Forelimb muscle (tissue), 1 donor: ENCODE results near the gene CPNE5. TPM values are rescaled to one million over a fixed set of nuclear protein-coding genes. Genes with fewer than 3 reads are reported as not detected.

Experiments
- DNase-seq: peaks from one replicate; pipeline ENCODE4 v3.0.0-alpha.2; 2013; ENCODE audit warnings: low read depth
- polyA plus RNA-seq: library from polyadenylated mRNA; unstranded; fragments of 120-200 nt; gene quantifications from one replicate; pipeline ENCODE4 v1.2.1, GENCODE V29; 2013; ENCODE audit not compliant: insufficient read length

Gene CPNE5
- polyA plus RNA-seq, 1 donor, result 17.6 TPM

DNA sequence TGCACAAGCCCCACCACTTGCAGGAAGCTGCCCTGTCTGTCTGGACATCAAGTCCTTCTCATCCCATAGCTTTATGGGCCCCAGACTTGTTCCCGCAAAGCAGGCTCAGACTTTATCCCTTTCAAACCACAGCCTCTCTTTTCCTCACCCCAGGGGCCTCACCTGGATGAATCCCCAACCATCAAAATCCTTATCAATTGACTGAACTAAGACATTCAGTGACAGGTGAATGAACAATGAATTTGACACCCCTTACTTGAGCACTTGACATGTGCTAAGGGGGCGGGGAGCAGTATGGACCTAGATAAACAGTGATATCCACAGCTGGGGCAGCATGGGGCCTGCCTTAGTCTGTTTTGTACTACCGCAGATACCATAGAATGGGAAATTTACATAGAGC is 136.6 kb downstream of the CPNE5 start:
- DNase-seq, result no peak

DNA sequence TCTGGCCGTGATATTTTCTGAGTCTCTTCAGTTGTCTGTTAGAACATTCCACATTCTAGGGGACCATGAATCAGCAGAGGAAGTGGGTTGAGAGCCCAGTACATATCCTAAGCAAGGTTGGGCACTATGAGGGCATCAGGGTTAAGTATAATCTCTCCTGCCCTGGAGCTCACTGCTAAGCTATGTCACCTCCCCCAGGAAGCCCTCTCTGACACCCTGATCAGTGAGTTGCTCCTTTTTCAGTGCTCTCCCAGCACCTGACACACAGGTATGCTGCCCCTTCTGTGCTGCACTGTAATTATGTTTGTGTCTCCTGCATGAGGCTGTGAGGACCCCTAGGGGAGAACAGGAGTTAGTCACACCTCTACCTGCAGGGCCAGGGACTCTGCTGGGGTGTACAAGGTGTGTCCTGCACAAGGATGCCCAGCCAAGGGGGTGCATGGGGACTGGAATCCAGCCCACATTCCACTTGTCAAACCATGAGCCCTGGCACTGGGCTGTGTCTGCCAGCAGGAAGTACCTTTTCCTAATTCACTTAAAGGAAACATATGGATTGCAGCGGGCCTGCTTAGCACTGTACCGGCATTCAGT is 137.7 kb downstream of the CPNE5 start:
- no peak for DNase-seq

DNA sequence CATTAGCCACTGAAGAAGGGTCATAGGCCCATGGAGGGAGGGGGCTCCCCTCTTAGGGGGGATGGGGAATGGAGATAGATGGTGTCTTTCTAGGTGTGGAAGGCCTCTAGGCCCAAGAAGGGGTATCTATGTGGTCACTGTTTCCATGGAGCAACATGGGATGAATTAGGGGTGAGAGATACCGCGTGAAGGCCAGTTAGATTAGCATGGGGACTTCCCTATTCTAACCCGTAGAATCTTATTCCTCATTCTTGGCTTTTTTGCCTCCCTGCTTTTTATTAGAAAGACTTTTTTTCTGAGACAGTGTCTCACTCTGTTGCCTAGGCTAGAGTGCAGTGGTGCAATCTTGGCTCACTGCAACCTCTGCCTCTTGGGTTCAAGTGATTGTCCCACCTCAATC is 138.4 kb downstream of the CPNE5 start:
- no peak for DNase-seq

DNA sequence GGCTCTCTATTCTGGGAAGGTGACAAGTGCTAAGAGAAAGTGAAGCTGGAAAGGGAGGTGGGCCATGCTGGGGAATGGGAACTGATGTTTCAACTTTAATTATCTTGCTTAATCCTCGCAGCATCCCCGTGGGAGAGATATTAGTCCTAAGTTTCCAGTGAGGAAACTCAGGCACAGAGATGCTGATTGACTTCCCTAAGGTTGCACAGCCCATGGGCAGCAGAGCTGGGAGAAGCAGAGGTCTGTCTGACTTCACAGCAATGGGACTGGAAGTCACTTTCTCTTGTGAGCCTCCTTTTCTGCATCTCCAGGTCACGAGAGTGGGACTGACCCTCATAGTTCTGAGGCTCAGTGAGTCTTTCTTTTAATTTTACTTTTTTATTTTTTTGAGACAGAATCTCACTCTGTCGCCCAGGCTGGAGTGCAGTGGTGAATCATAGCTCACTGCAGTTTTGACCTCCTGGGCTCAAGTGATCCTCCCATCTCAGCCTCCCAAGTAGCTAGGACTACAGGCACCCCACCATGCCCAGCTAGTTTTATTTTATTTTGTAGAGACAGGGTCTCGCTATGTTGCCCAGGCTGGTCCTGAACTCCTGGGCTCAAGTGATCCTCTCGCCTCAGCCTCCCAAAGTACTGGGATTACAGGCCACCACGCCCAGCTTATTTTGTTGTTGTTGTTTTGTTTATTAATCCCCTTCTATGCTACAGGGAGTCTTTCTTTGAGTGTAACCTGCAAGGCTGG is 139.0 kb downstream of the CPNE5 start:
- no peak for DNase-seq

DNA sequence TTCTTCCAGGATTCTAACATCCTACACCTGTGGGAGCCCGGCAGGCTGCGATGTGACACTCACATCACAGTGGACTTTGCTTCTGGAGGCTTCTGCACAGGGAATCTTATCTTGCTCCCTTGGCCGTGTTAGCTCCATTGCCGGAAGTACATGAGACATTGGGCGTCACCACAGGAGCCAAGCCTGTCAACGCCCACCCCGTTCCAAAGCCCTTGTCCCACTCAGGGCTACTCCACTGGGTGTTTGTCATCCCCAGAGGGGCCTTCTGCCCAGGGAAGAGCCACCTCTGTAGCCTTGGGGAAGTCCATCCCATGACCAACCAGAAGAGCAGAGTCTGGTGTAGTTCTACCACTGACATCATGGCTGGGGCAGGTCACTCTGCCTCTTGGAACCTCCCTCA is 139.9 kb downstream of the CPNE5 start:
- DNase-seq, result no peak

DNA sequence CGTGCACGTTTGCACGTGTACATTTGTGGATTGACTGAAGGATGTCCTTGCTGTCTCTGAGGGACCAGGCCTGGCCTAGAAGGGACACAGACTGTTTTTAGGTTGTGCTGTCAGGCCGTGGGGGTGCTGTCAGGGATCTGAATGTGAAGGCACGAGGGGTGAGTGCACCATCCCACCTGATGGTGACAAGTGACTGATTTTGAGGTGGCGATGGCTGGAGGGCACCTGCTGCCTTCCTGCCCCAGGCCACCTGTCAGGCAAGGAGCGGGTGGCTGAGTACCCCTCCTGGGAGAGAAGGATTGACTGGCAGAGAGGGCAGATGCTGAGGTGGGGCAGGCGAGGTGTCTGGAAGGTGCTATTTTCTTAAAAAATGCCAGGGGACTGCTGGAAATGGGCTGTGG is 140.4 kb downstream of the CPNE5 start:
- DNase-seq, result no peak

DNA sequence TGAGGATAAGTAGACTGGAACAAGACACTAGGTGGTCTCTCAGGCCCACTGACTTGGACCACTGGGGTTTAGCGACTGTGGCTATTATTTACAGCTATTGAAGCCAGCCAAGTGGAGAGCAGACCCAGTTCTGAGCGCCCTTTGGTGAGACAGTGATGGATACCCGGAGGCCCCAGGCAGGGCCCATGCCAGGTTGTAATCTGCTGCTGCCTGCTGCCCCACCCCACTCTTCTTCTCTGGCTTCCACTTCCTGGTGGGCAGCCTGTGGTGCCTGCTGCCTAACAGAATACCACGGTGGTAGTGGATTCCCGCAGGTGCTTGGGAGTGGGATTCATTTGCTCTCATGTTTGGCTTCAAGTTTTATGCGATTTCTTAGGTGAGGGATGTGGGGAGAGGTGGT is 141.0 kb downstream of the CPNE5 start:
- no peak for DNase-seq

DNA sequence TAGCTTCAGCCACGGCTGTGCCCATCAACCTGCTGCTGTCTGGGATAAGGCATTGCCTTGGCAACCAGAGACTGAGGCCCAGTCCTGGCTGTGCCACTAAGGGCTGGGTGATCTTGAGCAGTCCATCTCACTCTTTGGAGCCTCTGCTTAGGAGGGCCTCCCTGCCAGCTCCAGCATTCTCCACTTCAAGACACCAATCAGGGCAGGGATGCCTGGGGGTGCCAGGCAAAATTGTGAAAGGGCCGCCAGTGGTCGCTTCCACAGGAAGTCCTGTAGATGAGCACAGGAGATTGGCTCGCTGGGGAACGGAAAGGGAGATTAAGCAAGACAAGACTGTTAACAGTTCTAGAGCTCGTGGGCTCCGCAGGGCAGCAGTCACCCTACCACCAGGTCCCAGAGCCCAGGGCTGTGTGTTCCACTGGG is 141.8 kb downstream of the CPNE5 start, which contains the start of gene RAB44:
RAB44 (plus strand) TSS at position 346 of the 423 bp plus-strand sequence. CDS start 6,410 bp downstream, outside the sequence.
- DNase-seq, result no peak

DNA sequence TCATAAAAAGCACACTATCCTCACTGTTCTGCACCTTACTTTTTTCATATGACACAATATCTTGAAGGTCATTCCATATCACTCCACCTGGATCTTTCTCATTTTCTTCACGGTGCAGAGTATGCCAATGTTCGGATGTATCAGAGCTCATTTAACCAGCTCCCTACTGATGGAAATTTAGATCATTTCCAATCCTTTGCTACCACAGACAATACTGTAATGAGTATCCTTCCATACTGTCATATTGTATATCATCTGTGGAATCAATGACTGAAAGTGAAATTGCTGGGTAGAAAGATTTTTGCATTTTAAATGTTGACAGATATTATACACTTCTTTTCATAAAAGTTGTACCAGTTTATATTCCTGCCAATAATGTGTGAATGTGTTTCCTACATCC is 143.8 kb downstream of the CPNE5 start:
- DNase-seq, result no peak

DNA sequence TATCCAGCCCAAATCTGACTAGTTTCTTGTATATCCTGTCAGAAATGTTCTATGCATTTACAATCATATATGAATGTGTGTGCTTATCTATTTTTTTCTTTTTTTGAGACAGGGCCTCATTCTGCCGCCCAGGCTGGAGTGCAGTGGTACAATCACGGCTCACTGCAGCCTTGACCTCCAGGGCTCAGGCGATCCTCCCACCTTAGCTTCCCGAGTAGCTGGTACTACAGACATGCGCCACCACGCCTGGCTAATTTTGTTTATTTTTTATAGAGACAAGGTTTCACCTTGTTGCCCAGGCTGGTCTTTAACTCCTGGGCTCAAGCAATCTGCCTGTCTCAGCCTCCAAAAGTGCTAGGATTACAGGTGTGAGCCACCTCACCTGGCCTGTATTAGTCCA is 144.6 kb downstream of the CPNE5 start:
- DNase-seq, result no peak

DNA sequence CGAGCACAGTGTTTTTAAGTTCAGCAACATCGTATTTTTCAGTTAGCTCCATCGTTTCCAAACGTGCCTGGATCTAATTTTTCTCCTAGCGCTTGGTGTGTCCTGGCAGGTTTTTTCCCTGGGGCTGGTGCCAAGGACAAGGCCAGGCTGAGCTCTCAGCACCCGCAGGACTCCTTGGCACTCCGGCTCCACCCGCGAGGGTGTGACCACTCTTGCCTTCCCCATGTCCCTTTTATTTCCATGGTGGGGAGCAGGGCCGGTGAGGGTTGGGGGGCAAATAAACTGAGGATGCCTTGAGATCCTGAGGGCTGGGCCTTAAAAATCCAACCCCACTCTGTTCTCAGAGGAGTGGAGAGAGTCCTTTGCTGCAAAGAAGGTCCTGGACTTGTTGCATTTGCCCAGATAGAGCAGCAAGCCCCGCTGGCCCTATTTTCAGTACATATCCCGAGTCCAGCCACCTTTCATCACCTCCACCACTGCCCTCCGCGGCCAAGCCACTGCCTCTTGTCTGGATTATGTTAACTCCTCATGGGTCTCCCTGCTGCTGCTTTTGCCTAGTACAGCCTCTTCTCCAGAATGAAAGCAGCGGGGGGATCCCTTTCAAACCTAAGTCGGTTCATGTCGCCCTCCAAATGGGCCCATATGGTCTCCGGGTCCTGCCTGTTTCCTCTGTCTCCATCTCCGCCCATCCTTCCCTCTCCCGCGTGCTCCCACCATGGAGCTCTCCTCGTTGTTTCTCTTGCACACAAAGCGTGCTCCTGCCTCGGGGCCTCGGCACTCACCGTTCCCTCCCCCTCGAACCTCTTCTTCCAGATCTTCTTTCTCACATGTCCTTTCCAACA is 146.2 kb downstream of the CPNE5 start:
- DNase-seq, result no peak

DNA sequence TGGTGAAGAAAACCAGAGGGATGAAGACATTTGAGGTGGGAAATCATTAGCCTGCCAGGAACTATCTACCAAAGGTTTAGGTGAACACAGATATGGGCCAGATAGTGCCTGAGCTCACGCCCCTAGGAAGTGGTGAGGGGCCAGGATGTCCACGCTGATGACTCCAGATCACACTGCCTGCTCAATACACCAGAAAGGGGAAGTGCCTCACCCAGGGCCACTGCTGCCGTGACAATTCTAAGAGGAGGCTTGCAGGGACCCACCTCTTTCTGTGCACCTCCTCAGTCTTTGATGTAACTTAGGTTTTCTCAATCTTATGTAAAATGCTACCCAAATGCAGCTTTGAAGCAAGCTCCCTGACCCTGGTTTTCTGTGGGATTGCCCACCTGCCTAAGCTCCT is 147.0 kb downstream of the CPNE5 start:
- no peak for DNase-seq

DNA sequence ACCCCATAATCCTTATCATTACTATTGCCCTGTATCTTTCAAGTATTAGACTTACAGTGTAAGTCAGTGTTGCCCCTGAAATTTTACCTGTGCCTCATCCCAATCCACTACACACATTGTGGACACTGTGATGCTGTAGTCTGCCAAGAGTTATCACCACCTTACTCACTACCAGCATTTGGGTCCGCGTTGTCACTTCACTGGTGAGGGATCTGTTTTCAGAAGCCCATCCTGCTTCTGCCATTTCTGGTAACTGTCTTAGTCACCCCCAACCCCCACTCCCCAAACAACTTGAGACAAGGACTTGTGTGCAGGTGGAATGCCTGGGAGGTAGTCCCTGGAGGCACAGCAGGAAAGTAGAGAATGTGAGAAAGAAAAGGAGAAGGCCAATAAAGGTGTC is 147.6 kb downstream of the CPNE5 start:
- DNase-seq, result no peak

DNA sequence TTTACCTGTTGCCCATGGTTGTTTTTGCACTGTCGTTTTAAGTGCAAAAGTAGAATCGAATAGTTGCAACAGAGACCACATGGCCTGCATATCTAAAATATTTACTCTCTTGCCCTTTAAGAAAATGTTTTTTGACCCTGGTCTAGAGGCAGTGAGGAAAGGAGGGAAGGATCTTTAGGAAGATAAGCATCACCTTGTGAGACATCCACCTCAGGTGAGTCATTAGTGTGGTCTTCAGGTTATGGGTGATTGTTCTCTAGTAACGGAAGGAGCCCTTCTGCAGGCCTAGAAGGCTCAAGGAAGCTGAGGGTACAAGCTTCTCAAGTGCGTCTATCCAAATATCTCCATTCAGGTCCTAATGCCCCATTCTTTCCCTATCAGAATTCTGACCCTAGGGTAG is 148.2 kb downstream of the CPNE5 start:
- DNase-seq, result no peak

Other genes starting within 250 kb of the CPNE5 start
- gene SRSF3, start 245.1 kb downstream of the CPNE5 start, polyA plus RNA-seq, result 286 TPM
- gene CDKN1A, start 160.7 kb downstream of the CPNE5 start, polyA plus RNA-seq, result 110 TPM
- 0.05 TPM for gene RAB44, start 141.6 kb downstream of the CPNE5 start, polyA plus RNA-seq
- gene PPIL1, start 35.4 kb upstream of the CPNE5 start, polyA plus RNA-seq, result 35.0 TPM
- 30.6 TPM for gene C6orf89, start 46.5 kb upstream of the CPNE5 start, polyA plus RNA-seq
- 13.6 TPM for gene PI16, start 115.3 kb upstream of the CPNE5 start, polyA plus RNA-seq
- gene MTCH1, start 146.8 kb upstream of the CPNE5 start, polyA plus RNA-seq, result 101 TPM
- 3.8 TPM for gene FGD2, start 166.2 kb upstream of the CPNE5 start, polyA plus RNA-seq